ENCODE data around the gene NUP85. TPM values are rescaled to one million over a fixed set of nuclear protein-coding genes. Genes with fewer than 3 reads are reported as not detected.

The NUP85 gene
- total RNA-seq, 1 experiment from 2014 or later, result 95.6 TPM

DNA sequence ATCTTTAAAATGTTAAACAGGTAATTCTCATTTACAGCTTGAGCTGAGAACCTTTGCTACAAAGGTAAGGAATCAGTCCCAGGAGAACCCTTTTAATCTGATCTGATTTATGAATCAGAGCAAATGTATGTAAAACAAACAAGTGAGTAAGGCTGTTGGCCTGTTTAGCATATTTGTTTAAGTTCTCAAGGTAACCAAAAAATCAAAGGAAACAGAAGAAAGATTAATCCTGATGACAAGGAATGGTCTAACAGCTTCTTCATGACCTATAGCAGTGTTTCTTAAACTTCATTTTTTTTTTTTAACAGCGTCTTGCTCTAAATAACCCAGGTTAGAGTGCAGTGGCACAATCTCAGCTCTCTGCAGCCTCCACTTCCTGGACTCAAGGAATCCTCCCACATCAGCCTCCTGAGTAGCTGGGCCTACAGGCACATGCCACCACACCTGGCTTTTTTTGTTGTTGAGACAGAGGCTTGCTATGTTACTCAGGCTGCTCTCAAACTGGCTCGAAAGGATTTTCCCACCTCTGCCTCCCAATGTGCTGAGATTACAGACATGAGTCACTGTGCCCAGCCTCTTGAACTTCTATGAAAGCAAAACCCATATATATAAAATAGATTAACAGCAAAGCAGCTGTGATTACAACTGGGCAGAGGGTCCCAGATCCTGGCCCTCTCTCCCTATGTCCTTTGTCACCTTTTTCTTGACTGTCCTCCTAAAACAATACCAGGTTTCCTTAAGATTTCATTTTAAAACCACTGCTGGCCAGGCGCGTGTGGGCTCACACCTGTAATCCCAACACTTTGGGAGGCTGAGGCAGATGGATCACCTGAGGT, 46.1 kb upstream of the NUP85 start:
- ATAC-seq (peak; percentile 64), DNase-seq (peak; percentile 98)
- H3K9me2 ChIP-seq (replicated peaks; ENCODE audit: low read length), result no peaks in the 10 kb centered on the region
- intact Hi-C loops (cut with micrococcal nuclease), result no loop called here
- ChIA-PET POLR2A (ENCODE audit: unreplicated experiment) (interaction anchor here (0.5 to 1.2 kb wide), 7 partner anchors 13 to 429 kb away, joined by 3 to 5 read pairs (median 3); partner anchors contain the start of genes NT5C and USH1G), CTCF (interaction anchor here (0.6 to 1.6 kb wide), 2 partner anchors 42 to 697 kb away, joined by 3 to 7 read pairs; no protein-coding TSS in a partner anchor)
- peak overlapping the region; percentile 96 for H3K27ac ChIP-seq (ENCODE audit: low read length)
- peaks cover 47% of the 10 kb centered on the region for H3K4me1 ChIP-seq (ENCODE audit: insufficient read depth, low read length)
- H3K9ac ChIP-seq (ENCODE audit: low read length), result peak overlapping the region; percentile 76
- H3K36me3 ChIP-seq (ENCODE audit: low read depth, low read length), result peaks cover 6% of the 10 kb centered on the region; the same call in 1 of the 2 replicates
- no peak for TF ChIP-seq EZH2phosphoT487 (IDR thresholded peaks at IDR 0.05; ENCODE audit: borderline replicate concordance, low read length)
- no peak for TF ChIP-seq EZH2 (IDR thresholded peaks at IDR 0.05; ENCODE audit: low read length, unreplicated experiment)
- TF ChIP-seq, protein P1, sequence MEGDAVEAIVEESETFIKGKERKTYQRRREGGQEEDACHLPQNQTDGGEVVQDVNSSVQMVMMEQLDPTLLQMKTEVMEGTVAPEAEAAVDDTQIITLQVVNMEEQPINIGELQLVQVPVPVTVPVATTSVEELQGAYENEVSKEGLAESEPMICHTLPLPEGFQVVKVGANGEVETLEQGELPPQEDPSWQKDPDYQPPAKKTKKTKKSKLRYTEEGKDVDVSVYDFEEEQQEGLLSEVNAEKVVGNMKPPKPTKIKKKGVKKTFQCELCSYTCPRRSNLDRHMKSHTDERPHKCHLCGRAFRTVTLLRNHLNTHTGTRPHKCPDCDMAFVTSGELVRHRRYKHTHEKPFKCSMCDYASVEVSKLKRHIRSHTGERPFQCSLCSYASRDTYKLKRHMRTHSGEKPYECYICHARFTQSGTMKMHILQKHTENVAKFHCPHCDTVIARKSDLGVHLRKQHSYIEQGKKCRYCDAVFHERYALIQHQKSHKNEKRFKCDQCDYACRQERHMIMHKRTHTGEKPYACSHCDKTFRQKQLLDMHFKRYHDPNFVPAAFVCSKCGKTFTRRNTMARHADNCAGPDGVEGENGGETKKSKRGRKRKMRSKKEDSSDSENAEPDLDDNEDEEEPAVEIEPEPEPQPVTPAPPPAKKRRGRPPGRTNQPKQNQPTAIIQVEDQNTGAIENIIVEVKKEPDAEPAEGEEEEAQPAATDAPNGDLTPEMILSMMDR (conservative IDR thresholded peaks at IDR 0.05; ENCODE audit: low read depth, low read length), result no peak
- H2AFZ ChIP-seq (ENCODE audit: low read length), result no peak overlapping the region
- H3K4me3 ChIP-seq (ENCODE audit: low read length), result peak overlapping the region; percentile 16; the same call in 1 of the 2 replicates
- no peaks in the 10 kb centered on the region for H3K9me3 ChIP-seq (ENCODE audit: low read length)
- peak overlapping the region; percentile 68 for H3K4me2 ChIP-seq (ENCODE audit: low read length)
- H3F3A ChIP-seq (ENCODE audit: low read length, unreplicated experiment), result peaks cover 24% of the 10 kb centered on the region
- no peaks in the 10 kb centered on the region for H3K27me3 ChIP-seq (ENCODE audit: low read length)
- TSS peak; percentile 49 for BruUV-seq (replicated peaks)
- H3K79me2 ChIP-seq (ENCODE audit: low read length), result peaks cover 17% of the 10 kb centered on the region
- no peaks in the 10 kb centered on the region for H4K20me1 ChIP-seq (ENCODE audit: low read length)

DNA sequence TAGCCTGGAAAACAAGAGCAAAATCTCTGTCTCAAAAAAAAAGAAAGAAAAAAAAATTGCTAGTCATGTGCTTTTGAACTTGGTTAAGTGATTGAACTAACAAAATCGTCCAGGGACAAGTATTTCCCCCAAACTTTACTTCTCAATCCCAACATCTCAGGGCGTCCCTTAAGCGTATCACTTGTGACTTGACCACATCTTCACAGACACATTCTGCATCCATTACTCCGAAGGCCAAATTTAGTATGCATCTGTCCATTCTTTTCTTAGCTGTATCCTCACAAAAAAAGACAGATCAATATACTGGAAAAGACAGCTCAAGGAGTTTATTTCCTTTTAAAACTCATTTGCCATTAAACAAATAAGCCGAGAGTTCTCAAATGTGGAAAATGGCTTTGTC, 45.3 kb upstream of the NUP85 start:
- Histone ChIP-seq H3K9me2 (replicated peaks; ENCODE audit: low read length) (no peaks in the 10 kb centered on the region), H4K20me1 (ENCODE audit: low read length) (no peaks in the 10 kb centered on the region), H3K9me3 (ENCODE audit: low read length) (no peaks in the 10 kb centered on the region), H3K36me3 (ENCODE audit: low read depth, low read length) (peaks cover 10% of the 10 kb centered on the region; the same call in 1 of the 2 replicates), H3F3A (ENCODE audit: low read length, unreplicated experiment) (peaks cover 24% of the 10 kb centered on the region), H3K4me3 (ENCODE audit: low read length) (peak overlapping the region; percentile 16; the same call in 1 of the 2 replicates), H3K27ac (ENCODE audit: low read length) (peak overlapping the region; percentile 96), H3K27me3 (ENCODE audit: low read length) (no peaks in the 10 kb centered on the region), H3K4me1 (ENCODE audit: insufficient read depth, low read length) (peaks cover 41% of the 10 kb centered on the region), H3K79me2 (ENCODE audit: low read length) (peaks cover 14% of the 10 kb centered on the region), H3K9ac (ENCODE audit: low read length) (peak overlapping the region; percentile 76), H3K4me2 (ENCODE audit: low read length) (peak overlapping the region; percentile 68), H2AFZ (ENCODE audit: low read length) (no peak overlapping the region)
- no peak for DNase-seq
- ATAC-seq, result no peak
- POLR2A ChIA-PET (ENCODE audit: unreplicated experiment), result interaction anchor here (0.6 kb wide), 1 partner anchor 237 kb away, joined by 3 read pairs; the partner anchor contains the start of gene USH1G
- TF ChIP-seq, protein P1 (conservative IDR thresholded peaks at IDR 0.05; ENCODE audit: low read depth, low read length), result no peak
- TF ChIP-seq EZH2phosphoT487 (IDR thresholded peaks at IDR 0.05; ENCODE audit: borderline replicate concordance, low read length) (no peak), EZH2 (IDR thresholded peaks at IDR 0.05; ENCODE audit: low read length, unreplicated experiment) (no peak)
- intact Hi-C loops (cut with micrococcal nuclease), result no loop called here
- BruUV-seq (replicated peaks), result no TSS peak
- CTCF ChIA-PET, result interaction anchor here (1.6 kb wide), 1 partner anchor 41 kb away, joined by 7 read pairs; no protein-coding TSS in a partner anchor
